GM19035 (cell line): ENCODE measurements around the gene DHX34.
"Not testable (repeated sequence)": the region's sequence is repeated elsewhere in the genome, so short reads cannot be mapped to it uniquely, and the experiment has no call there.

ENCODE experiments used
- ATAC-seq: cut with Tn5 transposase; IDR thresholded peaks from one replicate; pipeline ENCODE4 v1.9.1; 2021; ENCODE audit not compliant: unreplicated experiment

The DHX34 gene

DNA sequence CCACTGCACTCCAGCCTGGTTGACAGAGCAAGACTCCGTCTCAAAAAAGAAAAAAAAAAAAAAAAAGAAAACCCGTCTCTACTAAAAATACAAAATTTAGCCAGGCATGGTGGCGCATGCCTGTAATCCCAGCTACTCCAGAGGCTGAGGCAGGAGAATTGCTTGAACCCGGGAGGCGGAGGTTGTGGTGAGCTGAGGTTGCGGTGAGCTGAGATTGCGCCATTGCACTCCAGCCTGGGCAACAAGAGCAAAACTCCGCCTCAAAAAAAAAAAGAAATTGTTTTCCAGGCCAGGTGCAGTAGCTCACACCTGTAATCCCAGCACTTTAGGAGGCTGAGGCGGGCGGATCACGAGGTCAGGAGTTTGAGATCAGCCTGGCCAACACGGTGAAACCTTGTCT lies 37.5 kb downstream of the DHX34 start:
- not testable (repeated sequence) for ATAC-seq

DNA sequence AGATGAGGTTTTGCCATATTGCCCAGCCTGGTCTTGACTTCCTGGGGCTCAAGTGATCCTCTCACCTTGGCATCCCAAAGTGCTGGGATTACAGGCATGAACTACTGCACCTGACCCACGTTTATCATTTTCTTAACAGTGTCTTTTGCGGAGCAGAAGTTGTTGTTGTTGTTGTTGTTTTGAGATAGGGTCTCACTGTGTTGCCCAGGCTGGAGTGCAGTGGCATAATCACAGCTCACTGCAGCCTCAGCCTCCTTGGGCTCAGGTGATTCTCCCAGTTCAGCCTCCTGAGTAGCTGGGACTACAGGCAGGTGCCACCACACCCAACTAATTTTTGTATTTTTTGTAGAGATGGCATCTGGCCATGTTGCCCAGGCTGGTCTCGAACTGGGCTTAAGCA lies 38.5 kb downstream of the DHX34 start:
- not testable (repeated sequence) for ATAC-seq

DNA sequence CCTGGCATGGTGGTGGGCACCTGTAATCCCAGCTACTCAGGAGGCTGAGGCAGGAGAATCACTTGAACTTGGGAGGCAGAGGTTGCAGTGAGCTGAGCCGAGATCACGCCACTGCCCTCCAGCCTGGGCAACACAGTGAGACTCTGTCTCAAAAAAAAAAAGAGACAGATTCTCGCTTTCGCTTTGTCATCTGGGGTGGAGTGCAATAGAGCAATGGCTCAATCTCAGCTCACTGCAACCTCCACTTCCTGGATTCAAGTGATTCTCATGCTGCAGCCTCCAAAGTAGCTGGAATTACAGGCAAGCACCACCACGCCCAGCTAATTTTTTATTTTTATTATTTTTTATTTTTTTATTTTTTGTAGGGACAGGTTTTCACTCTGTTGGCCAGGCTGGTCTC lies 39.6 kb downstream of the DHX34 start:
- not testable (repeated sequence) for ATAC-seq

DNA sequence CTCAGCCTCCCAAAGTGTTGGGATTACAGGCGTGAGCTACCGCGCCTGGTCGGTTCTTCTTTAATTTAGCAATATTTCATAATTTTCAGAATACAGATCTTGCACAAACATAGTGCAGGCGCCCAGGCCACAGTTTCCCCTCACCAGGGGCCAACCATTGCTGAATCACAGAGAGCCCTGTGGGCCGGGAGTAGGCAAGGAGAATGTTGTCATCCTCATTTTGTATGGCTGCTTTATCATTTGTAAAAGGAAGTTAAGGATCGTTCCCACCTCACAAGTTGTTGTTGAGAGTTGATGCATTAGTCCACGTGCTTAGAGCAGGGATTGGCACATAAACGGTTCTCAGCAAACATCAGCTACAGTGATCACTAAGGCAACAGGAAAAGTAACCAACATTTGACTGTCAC lies 40.0 kb downstream of the DHX34 start:
- no peak for ATAC-seq

DNA sequence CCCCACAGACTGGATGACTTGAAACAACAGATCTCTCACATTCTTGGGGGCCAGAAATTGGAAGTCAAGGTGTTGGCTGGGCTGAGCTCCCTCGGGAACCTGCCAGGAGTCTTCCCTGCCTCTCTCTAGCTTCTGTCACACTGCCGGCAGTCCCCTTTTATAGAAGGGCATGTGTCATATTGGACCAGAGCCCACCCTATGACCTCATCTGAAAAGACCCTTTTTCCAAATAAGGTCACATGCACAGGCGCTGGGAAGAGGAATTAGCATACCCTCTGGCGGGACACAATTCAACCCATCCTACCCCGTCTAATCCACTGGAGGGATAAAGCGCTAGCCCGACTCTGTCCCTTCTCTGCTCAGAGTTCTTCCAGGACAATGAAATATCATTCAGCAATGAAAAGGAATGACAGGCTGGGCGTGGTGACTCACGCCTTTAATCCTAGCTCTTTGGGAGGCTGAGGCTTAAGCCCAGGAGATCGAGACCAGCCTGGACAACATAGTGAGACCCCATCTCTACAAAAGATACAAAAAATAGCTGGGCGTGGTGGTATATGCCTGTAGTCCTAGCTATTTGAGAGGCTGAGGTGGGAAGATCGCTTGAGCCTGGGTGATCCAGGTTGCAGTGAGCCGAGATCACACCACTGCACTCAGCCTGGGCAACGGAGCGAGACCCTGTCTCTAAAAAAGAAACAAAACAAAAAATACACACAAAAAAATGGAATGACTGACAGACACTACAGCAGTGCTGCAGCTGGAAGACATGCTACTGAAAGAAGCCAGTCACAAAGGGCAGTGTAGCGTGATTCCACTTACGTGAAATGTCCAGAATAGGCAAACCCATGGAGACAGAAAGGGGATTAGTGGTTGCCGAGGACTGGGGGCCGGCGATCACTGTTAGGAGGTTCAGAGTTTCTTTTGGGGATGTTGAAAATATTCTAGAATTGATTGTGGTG lies 41.7 kb downstream of the DHX34 start:
- ATAC-seq, result no peak

DNA sequence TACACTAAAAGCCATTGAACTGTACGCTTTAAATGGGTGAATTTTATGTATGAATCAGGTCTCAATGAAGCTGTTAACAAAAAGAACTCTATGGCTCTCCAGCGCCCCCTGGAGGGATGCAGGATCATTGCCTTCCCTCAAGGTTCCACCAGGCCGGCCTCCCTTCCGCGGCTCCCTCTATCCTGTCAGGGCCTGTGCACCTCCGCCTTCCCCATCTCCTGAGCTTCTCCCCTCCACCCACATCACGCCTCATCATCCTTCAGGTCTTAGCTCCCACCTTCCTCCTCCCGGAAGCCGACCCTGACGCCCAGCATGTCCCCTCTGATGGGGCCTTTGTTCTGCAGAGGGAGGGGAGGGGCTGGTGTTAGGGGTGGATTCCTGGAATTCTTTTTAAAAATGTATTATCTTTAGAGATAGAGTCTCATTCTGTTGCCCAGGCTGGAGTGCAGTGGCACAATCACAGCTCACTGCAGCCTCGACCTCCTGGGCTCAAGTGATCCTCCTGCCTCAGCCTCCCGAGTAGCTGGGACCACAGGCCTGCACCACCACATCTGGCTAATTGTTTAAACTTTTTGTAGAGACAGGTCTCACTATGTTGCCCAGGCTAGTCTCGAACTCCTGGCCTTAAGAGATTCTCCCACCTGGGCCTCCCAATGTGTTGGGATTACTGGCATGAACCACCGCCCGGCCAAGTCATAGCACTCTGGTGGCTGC lies 42.6 kb downstream of the DHX34 start:
- ATAC-seq, result no peak

DNA sequence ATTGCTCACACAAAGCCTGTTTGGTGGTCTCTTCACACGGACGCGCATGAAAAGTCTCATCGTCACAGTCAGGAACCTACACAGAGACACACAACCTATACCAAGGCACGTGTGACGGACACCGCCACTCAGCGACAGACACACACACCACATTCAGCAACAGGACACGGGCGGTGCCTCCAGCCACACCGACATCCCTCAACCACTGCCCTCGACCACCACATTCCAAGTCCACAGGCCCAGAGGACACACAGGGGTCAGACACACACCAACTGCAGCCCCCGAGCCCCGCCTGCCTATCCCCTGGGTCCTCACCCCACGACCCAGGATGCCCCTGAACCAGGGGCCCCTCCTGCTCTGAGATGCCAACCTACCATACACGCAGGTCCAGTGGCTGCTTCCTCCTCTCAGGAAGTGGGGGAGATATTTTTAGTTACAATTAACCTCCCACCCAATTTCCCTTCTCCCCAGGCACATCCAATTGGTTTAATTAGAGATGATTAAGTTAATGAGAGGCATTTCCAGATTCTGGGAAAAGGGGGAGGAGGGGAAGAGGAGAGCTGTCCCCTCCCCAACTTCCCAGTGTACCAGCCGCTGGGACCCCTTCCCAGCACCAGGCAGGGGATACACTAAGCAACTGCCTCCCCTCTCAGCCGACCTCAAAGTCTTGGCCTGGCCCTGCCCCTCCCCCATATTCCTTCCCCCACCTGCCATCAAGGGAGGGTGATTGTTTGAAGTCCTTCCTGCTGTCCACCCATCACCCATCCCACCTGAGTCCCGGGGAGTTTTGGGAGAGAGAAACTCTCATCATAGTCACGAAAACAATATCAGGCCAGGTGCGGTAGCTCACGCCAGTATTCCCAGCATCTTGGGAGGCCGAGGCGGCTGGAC lies 49.8 kb downstream of the DHX34 start:
- ATAC-seq, result no peak

DNA sequence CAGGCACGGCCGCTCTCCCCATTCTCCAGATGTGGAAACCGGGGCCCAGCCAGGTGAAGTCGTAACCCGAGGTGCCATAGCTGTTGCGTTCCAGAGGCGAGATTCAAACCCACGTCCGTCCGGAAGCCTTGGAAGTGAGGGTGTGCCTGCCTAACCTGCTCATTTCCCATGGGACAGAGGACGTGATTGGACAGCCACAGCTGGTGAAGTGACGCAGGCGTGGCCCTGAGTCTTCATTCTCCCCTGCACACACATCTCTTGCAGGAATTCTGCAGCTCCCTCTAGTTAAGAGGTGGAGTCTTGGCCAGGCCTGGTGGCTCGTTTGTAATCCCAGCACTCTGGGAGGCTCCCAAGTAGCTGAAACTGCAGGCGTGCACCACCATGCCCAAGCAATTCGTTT lies 53.4 kb downstream of the DHX34 start:
- ATAC-seq, result no peak

DNA sequence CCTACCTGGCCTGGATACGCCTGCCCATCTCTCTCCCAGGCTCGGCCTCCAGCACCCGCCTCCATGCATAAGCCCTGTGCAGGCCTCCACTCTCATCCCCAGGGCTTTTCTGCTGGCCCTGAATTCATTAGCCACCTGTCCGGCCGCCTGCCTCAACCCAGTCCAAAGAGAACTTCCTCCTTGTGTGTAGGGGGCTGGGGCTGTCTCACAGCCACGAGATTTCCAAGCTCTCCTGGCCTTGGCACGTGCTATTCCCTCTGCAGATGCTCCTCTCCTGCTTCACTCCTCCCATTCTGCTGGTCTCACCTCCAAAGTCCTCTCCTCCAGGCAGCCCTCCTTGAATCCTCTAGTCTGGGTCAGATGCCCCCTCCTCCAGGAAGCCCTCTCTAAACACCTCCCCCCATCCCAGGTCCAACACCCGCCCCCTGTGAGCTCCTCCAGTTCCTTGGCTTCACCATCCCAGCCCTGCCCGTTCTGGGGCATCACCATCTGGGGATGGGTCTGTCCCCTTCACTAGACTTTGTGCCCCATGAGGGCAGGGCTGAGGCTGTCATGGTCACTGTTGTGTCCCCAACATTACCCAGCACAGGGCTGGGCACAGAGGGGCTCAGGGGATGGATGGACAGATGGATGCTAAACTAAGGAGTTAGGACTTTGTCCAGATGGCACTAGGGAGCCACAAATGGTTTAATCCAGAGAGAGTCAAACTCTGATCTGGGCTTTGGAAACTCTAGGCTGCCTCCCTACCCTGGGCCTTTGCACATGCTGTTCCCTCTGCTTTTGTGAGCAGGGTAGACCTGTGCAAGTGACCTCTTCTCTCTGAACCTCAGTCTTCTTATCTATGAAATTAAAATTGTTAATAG lies 55.5 kb downstream of the DHX34 start:
- no peak for ATAC-seq

DNA sequence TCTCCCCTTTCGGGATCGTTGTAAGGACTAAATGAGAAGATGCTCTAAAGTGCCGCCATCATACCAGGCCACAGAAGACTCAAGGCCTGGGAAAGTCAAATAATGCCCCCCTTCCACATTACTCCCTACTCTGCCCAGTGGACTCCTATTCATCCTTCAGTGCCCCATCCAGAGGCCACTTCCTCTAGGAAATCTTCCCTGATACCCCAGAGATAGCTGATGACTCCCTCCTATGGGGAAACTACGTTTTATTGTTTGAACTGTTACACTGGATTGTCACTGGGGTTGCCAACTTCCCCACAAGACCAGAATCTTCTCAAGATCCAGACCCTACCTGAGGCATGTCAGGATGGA lies 56.1 kb downstream of the DHX34 start:
- no peak for ATAC-seq

DNA sequence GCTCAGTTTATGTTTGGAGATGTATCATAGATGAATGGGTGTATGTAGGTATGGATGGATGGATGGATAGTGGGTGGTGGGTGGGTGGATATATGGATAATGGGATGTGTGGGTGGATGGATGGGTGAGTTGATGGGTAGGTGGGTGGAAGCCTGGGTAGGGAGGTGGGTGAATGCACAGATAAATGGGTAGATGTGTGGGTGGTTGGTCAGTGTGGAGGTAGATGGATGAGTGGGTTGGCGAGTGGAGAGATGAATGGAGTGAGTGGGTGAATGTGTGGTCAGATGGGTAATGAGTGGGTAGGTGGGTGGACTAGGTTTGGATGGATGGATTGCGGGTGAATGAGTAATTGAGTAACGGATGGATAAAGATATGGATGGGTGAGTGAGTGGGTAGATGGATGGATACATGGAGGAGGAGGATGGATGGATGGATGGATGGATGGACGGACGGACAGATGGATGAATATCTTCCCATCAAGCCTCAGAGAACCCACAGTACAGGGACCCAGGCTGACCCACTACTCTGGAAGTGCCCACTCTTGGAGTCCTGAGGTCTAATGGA lies 56.8 kb downstream of the DHX34 start:
- ATAC-seq, result no peak

DNA sequence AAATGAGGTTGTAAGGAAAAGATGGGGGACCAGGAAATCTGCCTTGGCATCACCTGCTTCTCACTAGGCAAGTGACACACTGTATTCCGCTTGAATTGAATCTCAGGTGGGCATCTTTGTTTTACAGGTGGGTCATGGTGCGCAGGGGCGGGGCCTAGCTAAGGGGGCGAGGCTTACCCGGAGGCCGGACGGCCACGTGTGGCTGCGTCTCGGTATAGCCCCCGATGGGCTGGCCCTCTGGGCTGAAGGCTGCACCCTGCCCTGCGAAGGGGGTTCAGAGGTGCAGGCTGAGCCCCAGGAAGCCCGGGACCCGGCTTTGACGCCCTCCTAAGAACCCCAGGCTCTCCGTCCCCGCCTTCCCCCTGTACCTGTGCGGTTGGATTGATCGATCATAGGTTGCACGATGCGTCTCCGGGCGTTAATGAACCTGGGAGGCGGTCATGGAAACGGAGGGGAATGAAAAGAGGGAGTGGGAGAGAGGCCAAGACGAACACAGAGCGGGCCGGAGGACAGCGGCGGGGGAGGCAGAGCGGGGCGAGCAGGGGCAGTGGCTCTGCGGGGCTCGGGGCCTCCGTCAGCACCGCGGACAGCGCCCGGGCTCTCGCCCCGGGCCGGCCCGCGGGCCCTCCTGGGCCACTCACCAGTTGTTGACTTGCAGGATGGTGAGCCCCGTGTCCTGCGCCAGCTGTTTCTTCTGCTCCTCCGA lies 57.7 kb downstream of the DHX34 start:
- ATAC-seq, result no peak

DNA sequence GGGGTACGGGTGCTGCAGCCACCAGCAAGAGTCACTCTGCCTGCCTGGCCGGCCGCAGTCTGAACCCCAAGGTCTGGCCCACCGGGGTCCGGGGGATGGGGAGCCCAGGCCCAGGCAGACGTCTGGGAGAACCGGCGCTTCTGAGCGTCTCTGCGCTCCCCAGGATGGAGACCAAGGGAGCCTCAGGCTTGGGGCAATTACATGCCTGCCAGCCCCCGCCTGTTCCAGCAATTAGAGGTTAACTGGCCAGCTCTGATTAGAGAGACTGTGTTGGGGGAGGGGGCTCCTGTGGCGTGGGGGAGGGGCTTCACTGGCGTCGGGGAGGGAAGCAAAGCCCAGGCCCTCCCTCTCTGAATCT lies 58.3 kb downstream of the DHX34 start:
- ATAC-seq, result no peak

DNA sequence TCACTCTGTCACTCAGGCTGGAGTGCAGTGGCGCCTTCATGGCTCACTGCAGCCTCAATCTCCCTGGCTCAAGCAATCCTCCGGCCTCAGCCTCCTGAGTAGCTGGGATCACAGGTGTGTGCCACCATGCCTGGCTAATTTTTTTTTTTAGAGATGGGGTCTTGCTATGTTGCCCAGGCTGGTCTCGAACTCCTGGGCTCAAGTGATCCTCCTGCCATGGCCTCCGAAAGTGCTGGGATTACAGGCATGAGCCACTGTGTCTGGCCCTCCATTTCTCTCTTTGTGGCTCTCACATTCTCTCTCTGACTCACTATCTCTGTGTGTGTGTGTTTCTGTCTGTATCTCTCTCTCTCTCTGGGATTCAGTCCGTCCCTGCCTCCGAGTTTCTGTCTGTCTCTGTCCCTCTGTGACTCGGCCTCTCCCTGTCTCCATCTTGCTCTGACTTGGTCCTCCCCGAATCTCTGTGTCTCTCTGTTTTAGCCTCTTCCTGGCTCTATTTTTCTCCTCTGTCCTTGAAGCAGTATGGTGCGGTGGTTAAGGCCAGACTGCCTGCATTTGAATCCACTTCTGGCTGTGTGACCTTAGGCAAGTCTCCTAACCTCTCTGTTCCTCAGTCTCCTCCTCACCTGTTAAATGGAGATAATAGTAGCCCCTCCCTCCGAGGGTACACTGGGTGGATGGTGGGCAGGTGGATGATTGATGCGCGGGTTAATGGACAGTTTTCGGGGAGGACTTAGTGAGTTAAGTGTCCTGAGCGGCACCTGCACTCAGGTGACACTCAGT lies 59.2 kb downstream of the DHX34 start:
- ATAC-seq, result no peak

DNA sequence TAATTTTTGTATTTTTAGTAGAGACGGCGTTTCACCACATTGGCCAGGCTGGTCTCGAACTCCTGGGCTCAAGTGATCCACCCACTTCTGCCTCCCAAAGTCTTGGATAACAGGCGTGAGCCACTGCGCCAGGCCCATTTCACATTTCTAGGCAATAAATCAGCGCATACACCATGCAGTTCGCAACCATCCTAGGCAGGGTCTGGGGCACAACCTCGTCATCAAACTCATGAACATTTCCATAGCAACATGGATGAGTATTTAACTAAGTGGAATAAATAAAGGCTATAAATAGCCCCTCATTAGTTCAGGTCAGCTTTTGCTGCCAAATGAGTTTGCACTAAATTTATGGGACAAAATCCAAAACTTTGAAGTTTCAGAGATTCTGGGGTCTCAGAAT lies 62.0 kb downstream of the DHX34 start:
- ATAC-seq, result no peak

DNA sequence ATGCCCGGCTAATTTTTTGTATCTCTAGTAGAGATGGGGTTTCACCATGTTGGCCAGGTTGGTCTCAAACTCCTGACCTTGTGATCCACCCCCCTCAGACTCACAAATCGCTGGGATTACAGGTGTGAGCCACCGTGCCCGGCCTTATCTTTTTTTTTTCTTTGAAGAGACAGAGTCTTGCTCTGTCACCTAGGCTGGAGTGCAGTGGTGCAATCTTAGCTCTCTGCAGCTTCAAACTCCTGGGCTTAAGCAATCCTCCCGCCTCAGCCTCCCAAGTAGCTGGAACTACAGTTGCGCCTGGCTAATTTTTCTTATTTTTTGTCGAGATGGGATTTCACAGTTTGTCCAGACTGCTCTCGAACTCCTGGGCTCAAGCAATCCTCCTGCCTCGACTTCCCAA lies 62.6 kb downstream of the DHX34 start:
- not testable (repeated sequence) for ATAC-seq

DNA sequence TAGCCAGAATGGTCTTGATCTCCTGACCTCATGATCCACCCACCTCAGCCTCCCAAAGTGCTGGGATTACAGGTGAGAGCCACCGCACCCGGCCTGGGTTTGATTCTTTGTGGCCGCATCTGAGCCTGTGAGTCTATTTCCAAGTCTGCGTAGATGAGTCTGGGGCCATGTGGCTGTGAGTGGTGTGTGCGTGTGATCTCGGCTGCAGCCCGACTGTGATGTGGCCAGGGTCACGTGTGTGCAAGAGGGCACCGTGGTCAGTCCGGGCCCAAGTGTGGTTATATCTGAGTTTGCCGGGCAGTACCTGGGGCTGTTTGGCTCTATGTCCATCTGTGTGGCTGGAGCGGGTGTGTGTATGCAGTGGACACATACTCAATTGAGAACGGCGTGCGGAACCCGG lies 64.8 kb downstream of the DHX34 start:
- ATAC-seq, result no peak

DNA sequence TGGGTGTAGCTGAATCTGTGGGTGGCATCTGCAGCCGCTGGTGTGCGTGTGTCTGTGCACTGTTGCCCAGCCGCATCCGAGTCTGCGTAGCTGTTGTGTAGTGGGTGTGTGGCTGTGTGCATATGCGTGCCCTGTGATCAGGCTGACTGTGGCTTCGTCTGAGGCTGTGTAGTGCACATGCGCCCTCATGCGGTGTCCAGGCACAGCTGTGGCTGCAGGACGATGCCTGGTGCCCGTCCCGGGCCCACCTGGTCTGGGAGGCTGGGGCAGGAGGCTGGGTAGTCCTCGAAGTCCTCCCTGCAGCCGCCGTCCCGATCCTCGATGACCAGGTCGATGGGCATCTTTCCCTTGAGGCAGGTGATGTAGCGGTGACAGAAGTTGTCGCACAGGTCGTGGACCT lies 65.4 kb downstream of the DHX34 start:
- ATAC-seq, result no peak
